AG04450 (cell line): Measurements from ENCODE around the gene MRPL19. TPM values are rescaled to one million over a fixed set of nuclear protein-coding genes. Genes with fewer than 3 reads are reported as not detected.

Source experiments
- CTCF ChIA-PET: fragments of 300-600, 350-600 bp; formaldehyde crosslinking; extraction: SDS; loops from one replicate; lab custom pipeline; 2022; ENCODE audit warnings: antibody characterized with exemption, inconsistent platforms; lab: Charles Lee
- POLR2A ChIA-PET: fragments of 350-600 bp; formaldehyde crosslinking; extraction: SDS; loops from one replicate; lab custom pipeline; 2021; ENCODE audit warnings: antibody characterized with exemption, inconsistent platforms; lab: Yijun Ruan, JAX
- DNase-seq: peaks from one replicate; pipeline ENCODE4 v3.0.0-alpha.2; 2011; ENCODE audit warnings: low read depth, low spot score
- H3K27ac ChIP-seq: one replicate; pipeline ENCODE4 v1.5.1; 2012; ENCODE audit warnings: low read depth, low read length, control low read depth
- H3K27me3 ChIP-seq: one replicate; pipeline ENCODE4 v1.6.0; 2012; ENCODE audit warnings: low read length; ENCODE audit not compliant: control insufficient read depth, insufficient read depth
- H3K4me3 ChIP-seq: 2 replicates; pipeline ENCODE4 v1.5.1; 2011; ENCODE audit warnings: mild to moderate bottlenecking, low read depth, low read length, control low read depth
- H3K9me3 ChIP-seq: 2 replicates; pipeline ENCODE4 v1.5.1; 2012; ENCODE audit warnings: low read length; ENCODE audit not compliant: control insufficient read depth, insufficient read depth
- CTCF ChIP-seq: IDR thresholded peaks from 2 replicates; pipeline ENCODE4 v1.5.1; 2011; ENCODE audit warnings: low read depth, low read length, control low read depth, inconsistent platforms
- polyA plus RNA-seq: library from polyadenylated mRNA; depleted of rRNA; stranded (reverse); fragments of >200 nt; gene quantifications from 2 replicates; pipeline ENCODE4 v1.2.3, GENCODE V29; 2011

Gene MRPL19
- polyA plus RNA-seq, 1 experiment = 59.1 TPM

DNA sequence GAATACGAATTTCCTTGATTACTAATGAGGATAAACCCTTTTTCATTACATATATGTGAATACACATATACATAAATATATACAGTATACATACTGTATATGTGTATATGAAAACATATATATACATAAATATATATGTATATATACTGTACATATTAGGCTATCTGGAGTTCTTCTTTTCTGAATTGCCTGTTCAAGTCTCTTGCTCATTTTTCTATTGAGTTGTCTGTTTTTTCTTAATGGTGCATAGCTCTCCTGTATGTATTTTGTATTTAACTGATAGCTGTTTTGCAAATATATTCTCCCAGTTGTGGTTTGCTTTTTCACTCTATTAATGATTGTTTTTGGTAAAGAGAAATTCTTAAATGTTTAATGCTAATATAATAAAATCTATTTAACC, 73.0 kb downstream of the MRPL19 start:
- no peaks in the 10 kb centered on the region; the same call in 1 of the 2 replicates for H3K9me3 ChIP-seq
- H3K27me3 ChIP-seq = no peaks in the 10 kb centered on the region
- no peak for TF ChIP-seq CTCF
- ChIA-PET POLR2A (no interaction called here), CTCF (interaction anchor here (1.1 to 2.0 kb wide), 2 partner anchors 10 to 11 kb away, joined by 4 to 6 read pairs; no protein-coding TSS in a partner anchor)
- H3K4me3 ChIP-seq = no peak overlapping the region
- no peak for DNase-seq
- no peak overlapping the region for H3K27ac ChIP-seq

- no peak overlapping the region for H3K4me3 ChIP-seq
- no peaks in the 10 kb centered on the region; the same call in 1 of the 2 replicates for H3K9me3 ChIP-seq
- DNase-seq = no peak
- TF ChIP-seq CTCF = no peak
- no peaks in the 10 kb centered on the region for H3K27me3 ChIP-seq
- ChIA-PET CTCF (interaction anchor here (1.1 to 2.0 kb wide), 2 partner anchors 10 to 11 kb away, joined by 4 to 6 read pairs; no protein-coding TSS in a partner anchor), POLR2A (no interaction called here)
- no peak overlapping the region for H3K27ac ChIP-seq
These were observed 73.9 kb downstream of the MRPL19 start for GRCh38 chr2:75720525-75720924.

GRCh38 chr2:75722687-75723086, 76.1 kb downstream of the MRPL19 start:
- ChIA-PET POLR2A (no interaction called here), CTCF (interaction anchor here (1.5 kb wide), 1 partner anchor 82 kb away, joined by 5 read pairs; no protein-coding TSS in a partner anchor)
- H3K27me3 ChIP-seq = no peaks in the 10 kb centered on the region
- no peak overlapping the region for H3K4me3 ChIP-seq
- no peak for TF ChIP-seq CTCF
- no peak overlapping the region for H3K27ac ChIP-seq
- DNase-seq = no peak
- H3K9me3 ChIP-seq = no peaks in the 10 kb centered on the region; the same call in 1 of the 2 replicates

GRCh38 chr2:75728614-75729419, 82.2 kb downstream of the MRPL19 start:
- TF ChIP-seq CTCF = no peak
- Histone ChIP-seq H3K4me3 (no peak overlapping the region), H3K27me3 (no peaks in the 10 kb centered on the region), H3K9me3 (no peaks in the 10 kb centered on the region; the same call in 1 of the 2 replicates), H3K27ac (no peak overlapping the region)
- ChIA-PET POLR2A (no interaction called here), CTCF (interaction anchor here (0.6 to 1.1 kb wide), 2 partner anchors 11 to 871 kb away, joined by 3 read pairs; no protein-coding TSS in a partner anchor)
- DNase-seq = no peak

DNA sequence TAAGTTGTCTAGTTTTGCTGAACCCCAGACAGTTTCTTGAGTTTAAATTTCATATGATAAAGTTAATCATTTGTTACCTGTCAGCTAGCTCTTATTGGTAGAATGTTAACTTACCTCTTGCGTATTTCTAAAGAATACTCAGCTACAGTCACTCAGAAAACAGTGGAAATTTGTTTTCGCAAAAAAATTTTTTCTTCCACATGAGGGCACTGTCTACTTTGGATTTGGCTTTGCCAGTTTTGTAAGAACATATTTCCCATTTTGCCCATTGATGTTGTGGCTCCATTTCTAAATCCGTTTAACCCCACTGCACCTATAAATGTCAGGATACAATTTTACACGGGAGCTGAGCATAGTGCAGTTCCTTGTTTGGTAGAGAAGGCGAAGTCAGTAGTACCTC, 83.3 kb downstream of the MRPL19 start:
- no peak for DNase-seq
- POLR2A ChIA-PET = no interaction called here
- peak; percentile 33 for TF ChIP-seq CTCF
- CTCF ChIA-PET = interaction anchor here (1.1 to 1.8 kb wide), 3 partner anchors 10 to 870 kb away, joined by 3 to 6 read pairs (median 4); no protein-coding TSS in a partner anchor
- H3K27me3 ChIP-seq = no peaks in the 10 kb centered on the region
- no peak overlapping the region for H3K27ac ChIP-seq
- no peak overlapping the region for H3K4me3 ChIP-seq
- H3K9me3 ChIP-seq = no peaks in the 10 kb centered on the region
